AG09319 (cell line): Measurements from ENCODE around the gene FAH.

ENCODE experiments used
- DNase-seq: peaks from one replicate; pipeline ENCODE4 v3.0.0-alpha.2; 2010; ENCODE audit warnings: low read depth; ENCODE audit errors: extremely low read depth
- CTCF ChIP-seq: IDR thresholded peaks from 2 replicates; pipeline ENCODE4 v1.5.1; 2011; ENCODE audit warnings: low read depth, mild to moderate bottlenecking, inconsistent platforms, low read length, moderate library complexity

FAH gene

GRCh38 chr15:80177156-80177555 is 24.4 kb downstream of the FAH start:
- no peak for TF ChIP-seq CTCF
- DNase-seq: no peak

- no peak for TF ChIP-seq CTCF
- peak; percentile 61 for DNase-seq
These were observed 26.4 kb downstream of the FAH start for GRCh38 chr15:80179025-80179759.

- no peak for DNase-seq
- TF ChIP-seq CTCF: no peak
These were observed 27.1 kb downstream of the FAH start for GRCh38 chr15:80179935-80180334.

GRCh38 chr15:80180468-80180867 is 27.7 kb downstream of the FAH start:
- no peak for DNase-seq
- no peak for TF ChIP-seq CTCF

- no peak for TF ChIP-seq CTCF
- no peak for DNase-seq
These were observed 28.2 kb downstream of the FAH start for GRCh38 chr15:80180986-80181385.

- no peak for TF ChIP-seq CTCF
- DNase-seq: peak; percentile 78
These were observed 29.9 kb downstream of the FAH start for GRCh38 chr15:80182611-80183261.

GRCh38 chr15:80183306-80183705 is 30.5 kb downstream of the FAH start:
- no peak for DNase-seq
- TF ChIP-seq CTCF: no peak
